HG03196 (cell line): Measurements from ENCODE around the gene ZNF611.
"Not testable (repeated sequence)": the region's sequence is repeated elsewhere in the genome, so short reads cannot be mapped to it uniquely, and the experiment has no call there.

Experiments used
- ATAC-seq: cut with Tn5 transposase; IDR thresholded peaks from one replicate; pipeline ENCODE4 v1.9.1; 2021; ENCODE audit not compliant: unreplicated experiment

The ZNF611 gene

GRCh38 chr19:52687684-52688083 lies 47.2 kb downstream of the ZNF611 start:
- ATAC-seq = no peak

GRCh38 chr19:52685811-52686210 lies 49.0 kb downstream of the ZNF611 start:
- no peak for ATAC-seq

- ATAC-seq = not testable (repeated sequence)
Observed at GRCh38 chr19:52681216-52681615, 53.6 kb downstream of the ZNF611 start.

GRCh38 chr19:52679598-52679997 lies 55.2 kb downstream of the ZNF611 start:
- no peak for ATAC-seq

GRCh38 chr19:52675239-52675638 lies 59.6 kb downstream of the ZNF611 start:
- not testable (repeated sequence) for ATAC-seq

- ATAC-seq = no peak
Observed at GRCh38 chr19:52673014-52673413, 61.8 kb downstream of the ZNF611 start.

- no peak for ATAC-seq
Observed at GRCh38 chr19:52670046-52670445, 64.8 kb downstream of the ZNF611 start.

- ATAC-seq = no peak
Observed at GRCh38 chr19:52669586-52669985, 65.3 kb downstream of the ZNF611 start.

- no peak for ATAC-seq
Observed at GRCh38 chr19:52667972-52668371, 66.9 kb downstream of the ZNF611 start.

- ATAC-seq = no peak
Observed at GRCh38 chr19:52666506-52666905, 68.3 kb downstream of the ZNF611 start.

- no peak for ATAC-seq
Observed at GRCh38 chr19:52665529-52665928, 69.3 kb downstream of the ZNF611 start.

GRCh38 chr19:52665027-52665426 lies 69.8 kb downstream of the ZNF611 start:
- no peak for ATAC-seq

- ATAC-seq = no peak
Observed at GRCh38 chr19:52664461-52664860, 70.4 kb downstream of the ZNF611 start.

GRCh38 chr19:52662631-52663030 lies 72.2 kb downstream of the ZNF611 start:
- ATAC-seq = no peak

- ATAC-seq = no peak
Observed at GRCh38 chr19:52660981-52661380, 73.9 kb downstream of the ZNF611 start.

GRCh38 chr19:52659013-52659412 lies 75.8 kb downstream of the ZNF611 start:
- ATAC-seq = no peak

GRCh38 chr19:52658595-52658994 lies 76.2 kb downstream of the ZNF611 start:
- no peak for ATAC-seq

GRCh38 chr19:52653161-52653560 lies 81.7 kb downstream of the ZNF611 start:
- ATAC-seq = no peak
